ENCODE data around the gene PIGU.

GRCh38 chr20:34558320-34559218, 118.3 kb downstream of the PIGU start, which contains the start of gene MAP1LC3A:
- TF ChIP-seq TCF7L2 (IDR thresholded peaks at IDR 0.05; ENCODE audit: borderline replicate concordance, extremely low read depth, insufficient read depth, insufficient read length) = no peak
- TF ChIP-seq ATF3 (IDR thresholded peaks at IDR 0.05) = no peak
- no peak for TF ChIP-seq RAD21 (IDR thresholded peaks at IDR 0.05; ENCODE audit: low read depth)
